GM12891 (cell line): ENCODE measurements around the gene PRMT7.

ENCODE experiments used
- DNase-seq: peaks from one replicate; pipeline ENCODE4 v3.0.0; 2011; ENCODE audit warnings: low spot score; ENCODE audit not compliant: insufficient read length
- FAIRE-seq: peaks from 2 replicates; lab custom pipeline; 2011; peaks lifted over from hg19 to GRCh38; lab: Jason Lieb, UNC
- PAX5 ChIP-seq: IDR thresholded peaks from 2 replicates; pipeline ENCODE4 v1.6.1; 2011; ENCODE audit warnings: low read length, moderate library complexity, mild to moderate bottlenecking; ENCODE audit not compliant: insufficient read depth, severe bottlenecking
- POLR2A ChIP-seq: IDR thresholded peaks from 2 replicates; pipeline ENCODE4 v1.6.1; 2011; ENCODE audit warnings: low read depth, low read length, control low read depth
- POLR2AphosphoS5 ChIP-seq: IDR thresholded peaks from 2 replicates; pipeline ENCODE4 v1.6.1; 2011; ENCODE audit warnings: low read depth, low read length, control low read depth
- POU2F2 ChIP-seq: IDR thresholded peaks from 2 replicates; pipeline ENCODE4 v1.6.1; 2011; ENCODE audit warnings: low read depth, mild to moderate bottlenecking, control low read depth, low read length, moderate library complexity
- SPI1 ChIP-seq: IDR thresholded peaks from 2 replicates; pipeline ENCODE4 v1.6.1; 2011; ENCODE audit warnings: low read depth, low read length, control low read depth
- TAF1 ChIP-seq: IDR thresholded peaks from 2 replicates; pipeline ENCODE4 v1.6.1; 2011; ENCODE audit warnings: low read depth, low read length, control low read depth

Gene PRMT7

GRCh38 chr16:68393333-68393732 lies 82.5 kb downstream of the PRMT7 start:
- TF ChIP-seq TAF1 (no peak), POU2F2 (peak; percentile 73; the same call in 1 of the 2 replicates), POLR2AphosphoS5 (no peak), SPI1 (no peak), POLR2A (no peak)
- no peak for DNase-seq
- peak; percentile 69 for FAIRE-seq

- FAIRE-seq (no peak), DNase-seq (no peak)
- no peak for TF ChIP-seq POLR2A
- TF ChIP-seq PAX5: no peak
- TF ChIP-seq POU2F2: no peak
- no peak for TF ChIP-seq POLR2AphosphoS5
These were observed 84.5 kb downstream of the PRMT7 start for GRCh38 chr16:68395167-68395786.

GRCh38 chr16:68395815-68396214 lies 85.0 kb downstream of the PRMT7 start:
- no peak for DNase-seq
- TF ChIP-seq SPI1: no peak
- no peak for TF ChIP-seq POU2F2
- no peak for TF ChIP-seq TAF1
- TF ChIP-seq POLR2AphosphoS5: no peak
- no peak for TF ChIP-seq PAX5
- TF ChIP-seq POLR2A: no peak

GRCh38 chr16:68396481-68396880 lies 85.7 kb downstream of the PRMT7 start:
- peak; percentile 50 for FAIRE-seq
- no peak for DNase-seq

More at GRCh38 chr16:68395815-68396214, 85.0 kb downstream of the PRMT7 start:
- no peak for FAIRE-seq

GRCh38 chr16:68397710-68398201 lies 86.9 kb downstream of the PRMT7 start:
- FAIRE-seq: no peak
- DNase-seq: no peak
- no peak for TF ChIP-seq PAX5
- no peak for TF ChIP-seq POLR2A
- no peak for TF ChIP-seq POU2F2
- no peak for TF ChIP-seq POLR2AphosphoS5
- no peak for TF ChIP-seq TAF1
- no peak for TF ChIP-seq SPI1

More at GRCh38 chr16:68396481-68396880, 85.7 kb downstream of the PRMT7 start:
- TF ChIP-seq POLR2AphosphoS5 (no peak), TAF1 (no peak), PAX5 (no peak), POU2F2 (no peak), POLR2A (no peak), SPI1 (no peak)

- FAIRE-seq: peak; percentile 51
- DNase-seq: no peak
- TF ChIP-seq POLR2AphosphoS5 (no peak), SPI1 (no peak), POU2F2 (no peak), TAF1 (no peak), PAX5 (no peak), POLR2A (no peak)
These were observed 88.6 kb downstream of the PRMT7 start for GRCh38 chr16:68399456-68399855.

GRCh38 chr16:68400083-68400923 lies 89.5 kb downstream of the PRMT7 start:
- FAIRE-seq: no peak
- DNase-seq: no peak
- TF ChIP-seq SPI1: no peak
- no peak for TF ChIP-seq POLR2AphosphoS5
- no peak for TF ChIP-seq POU2F2
- TF ChIP-seq TAF1: no peak

- FAIRE-seq (no peak), DNase-seq (no peak)
- TF ChIP-seq TAF1: no peak
- no peak for TF ChIP-seq POLR2AphosphoS5
- TF ChIP-seq SPI1: no peak
- no peak for TF ChIP-seq PAX5
- no peak for TF ChIP-seq POLR2A
- TF ChIP-seq POU2F2: no peak
These were observed 90.2 kb downstream of the PRMT7 start for GRCh38 chr16:68400924-68401460.

GRCh38 chr16:68401871-68402747 lies 91.3 kb downstream of the PRMT7 start:
- no peak for TF ChIP-seq POU2F2
- TF ChIP-seq POLR2A: no peak
- TF ChIP-seq TAF1: no peak
- TF ChIP-seq PAX5: no peak
- no peak for TF ChIP-seq SPI1
- no peak for TF ChIP-seq POLR2AphosphoS5
- DNase-seq (no peak), FAIRE-seq (no peak)

- no peak for FAIRE-seq
- no peak for TF ChIP-seq PAX5
- TF ChIP-seq POLR2A: no peak
- no peak for TF ChIP-seq TAF1
- DNase-seq: no peak
These were observed 91.9 kb downstream of the PRMT7 start for GRCh38 chr16:68402748-68403040.
